Ecto neural progenitor cell (in vitro differentiated cells): ENCODE data around the gene EPHA4.

ENCODE experiments used
- DNase-seq: peaks from one replicate; pipeline ENCODE4 v3.0.0-alpha.2; 2018; ENCODE audit warnings: low spot score

EPHA4 gene

DNA sequence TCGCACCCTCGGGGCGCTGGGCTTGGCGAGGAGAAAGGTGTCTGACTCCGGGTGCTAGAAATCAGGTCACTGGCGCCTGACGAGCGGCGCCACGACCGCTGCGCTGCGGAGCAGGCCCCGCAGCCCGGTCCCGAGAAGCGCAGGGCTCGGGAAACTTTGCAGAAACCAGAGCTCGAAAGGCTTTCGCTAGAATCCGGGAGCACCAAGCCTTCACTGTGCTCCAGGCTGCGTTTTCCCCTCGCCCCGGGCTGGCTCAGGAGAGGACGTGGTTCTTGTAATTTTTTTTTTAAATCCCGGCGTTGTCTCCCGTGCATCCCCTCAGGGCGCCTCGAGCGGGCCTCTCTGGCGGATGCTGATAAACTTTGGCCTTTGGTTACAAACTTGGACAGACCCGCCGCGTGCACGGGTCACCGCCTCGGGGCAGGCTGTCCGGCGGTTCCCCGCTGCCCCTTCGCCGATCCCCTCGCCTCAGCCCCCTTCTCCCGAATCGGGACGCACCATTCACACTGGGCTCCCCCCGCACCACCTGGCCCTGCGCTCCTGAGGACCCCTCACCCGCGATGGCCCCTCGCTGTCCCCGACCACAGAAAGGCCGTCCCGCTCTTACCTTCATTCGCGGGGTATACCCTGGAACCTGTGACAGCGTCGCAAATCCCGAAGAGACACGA lies 419 bp downstream of the EPHA4 start:
- peak; percentile 75 for DNase-seq

DNA sequence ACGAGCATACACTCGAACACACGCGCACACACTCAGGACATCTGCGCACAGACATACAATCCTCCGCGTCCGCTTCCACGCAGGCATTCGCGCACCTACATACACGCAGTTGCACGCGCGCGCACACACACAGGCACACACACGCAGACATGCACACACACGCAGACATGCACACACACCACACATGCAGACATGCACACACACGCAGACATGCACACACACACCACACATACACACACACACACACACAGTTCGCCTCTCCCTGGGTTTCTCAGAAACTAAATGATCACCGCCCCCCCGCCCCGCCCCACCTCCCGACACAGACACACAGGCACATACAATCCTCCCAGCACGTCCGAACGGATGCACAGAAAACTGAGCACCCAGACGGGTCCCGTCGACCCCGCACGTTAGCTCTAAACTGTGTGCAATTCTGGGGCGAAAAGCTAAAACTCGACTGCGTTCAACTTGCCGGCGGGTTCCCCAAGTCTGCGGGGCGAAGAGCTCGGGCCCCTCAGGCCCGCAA lies 1.0 kb downstream of the EPHA4 start:
- peak; percentile 53 for DNase-seq

DNA sequence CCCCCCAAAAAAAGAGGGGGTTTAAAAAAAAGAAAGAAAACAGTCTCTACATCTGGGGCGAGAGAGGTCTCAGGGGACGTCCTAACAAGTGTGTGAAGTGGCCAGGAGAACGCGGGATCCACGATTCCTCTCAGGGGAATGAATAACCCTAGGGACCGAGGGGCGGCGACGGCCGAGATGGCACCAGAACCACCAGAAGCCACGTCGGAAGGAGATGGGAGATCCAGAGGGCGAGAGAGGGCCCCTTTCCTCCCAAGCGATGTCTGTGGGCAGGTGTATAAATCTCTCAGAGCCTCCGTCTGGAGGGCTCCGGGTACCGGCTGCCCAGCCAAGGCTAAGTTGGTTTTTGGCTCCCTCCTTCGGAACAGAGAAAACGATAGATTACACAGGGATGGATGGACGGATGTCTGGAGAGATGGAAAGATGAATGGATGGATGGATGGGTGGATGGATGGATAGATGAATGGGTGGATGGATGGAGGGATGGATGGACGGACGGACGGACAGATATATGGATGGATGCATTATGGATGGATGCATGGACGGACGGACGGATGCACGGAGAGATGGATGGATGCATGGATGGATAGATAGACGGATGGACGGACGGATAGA lies 1.7 kb downstream of the EPHA4 start:
- peak; percentile 62 for DNase-seq

DNA sequence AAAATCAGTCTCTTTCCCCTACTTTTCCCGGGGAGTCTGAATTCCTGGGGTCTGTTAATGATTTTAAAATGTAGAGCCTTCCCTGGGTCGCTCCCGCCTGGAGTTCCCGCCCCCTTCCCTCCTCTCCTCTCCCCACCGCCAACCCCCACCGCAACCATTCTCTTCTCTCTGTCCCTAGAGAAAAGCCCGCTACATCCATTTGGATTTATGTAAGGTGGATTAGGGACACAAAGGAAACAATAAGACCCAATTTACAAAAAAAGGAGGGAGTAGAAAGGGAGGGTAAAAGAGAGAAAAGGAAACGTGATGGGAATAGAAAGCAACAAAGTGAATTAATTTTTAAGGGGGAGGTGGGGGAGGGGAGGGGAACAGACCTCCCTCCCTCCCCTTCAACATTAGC lies 2.2 kb downstream of the EPHA4 start:
- peak; percentile 58 for DNase-seq

DNA sequence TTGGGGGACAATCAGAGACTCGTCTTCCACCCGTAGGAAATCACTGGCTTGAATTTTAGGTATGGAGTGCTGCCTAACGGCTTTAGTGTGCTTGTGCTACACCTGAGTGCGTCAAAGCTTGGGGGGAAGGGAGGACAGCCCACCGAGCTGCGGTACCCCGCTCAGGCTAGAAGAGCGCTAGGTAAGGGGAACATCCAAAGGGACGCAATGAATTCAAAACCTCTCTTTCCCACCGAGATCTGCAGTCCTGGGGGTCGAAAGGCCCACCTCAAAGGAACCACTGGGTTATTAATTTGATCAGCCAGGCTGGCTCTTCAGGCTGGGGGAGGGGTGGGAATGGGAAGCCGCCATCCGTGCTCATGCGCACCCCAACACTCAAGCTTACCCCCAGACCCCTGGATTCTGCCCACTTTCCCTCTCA lies 2.7 kb downstream of the EPHA4 start:
- DNase-seq, result peak; percentile 54

DNA sequence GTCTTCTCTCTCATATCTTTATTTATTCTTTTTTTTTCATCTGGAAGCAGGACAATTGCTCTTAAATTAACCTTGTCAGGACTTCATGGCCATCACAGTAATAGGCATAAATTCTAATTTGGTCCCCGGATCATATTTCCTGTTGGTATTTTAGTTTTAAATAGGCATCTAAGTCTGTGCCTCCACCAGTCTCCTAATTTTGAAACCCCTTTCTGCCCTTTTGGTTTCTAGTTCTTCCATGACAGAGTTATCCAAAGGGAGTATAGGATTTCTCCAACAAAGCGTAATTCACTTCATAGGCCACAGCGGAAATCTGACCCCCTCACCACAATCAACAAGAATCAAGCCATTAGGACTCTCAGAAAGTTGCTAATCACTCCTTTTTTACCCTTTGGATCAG lies 3.8 kb downstream of the EPHA4 start:
- DNase-seq, result no peak

DNA sequence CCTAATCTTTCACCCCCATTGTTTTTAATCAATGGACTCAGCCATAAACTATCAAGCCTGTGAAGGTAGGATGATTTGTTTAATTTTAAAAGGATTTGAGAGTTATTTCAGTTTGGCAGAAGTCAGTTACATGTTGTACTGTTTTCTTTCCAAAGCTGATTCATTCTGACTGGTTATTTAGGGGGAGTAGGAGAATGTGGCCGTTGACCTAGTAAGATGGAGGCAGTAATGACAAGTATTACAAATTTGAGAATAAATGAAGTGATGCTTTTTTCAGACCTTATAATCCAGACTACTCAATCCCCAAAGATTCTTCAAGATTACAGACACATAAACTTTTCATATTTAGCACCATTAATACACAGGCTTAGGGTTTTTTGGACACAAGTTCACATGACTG lies 4.3 kb downstream of the EPHA4 start:
- DNase-seq, result no peak

DNA sequence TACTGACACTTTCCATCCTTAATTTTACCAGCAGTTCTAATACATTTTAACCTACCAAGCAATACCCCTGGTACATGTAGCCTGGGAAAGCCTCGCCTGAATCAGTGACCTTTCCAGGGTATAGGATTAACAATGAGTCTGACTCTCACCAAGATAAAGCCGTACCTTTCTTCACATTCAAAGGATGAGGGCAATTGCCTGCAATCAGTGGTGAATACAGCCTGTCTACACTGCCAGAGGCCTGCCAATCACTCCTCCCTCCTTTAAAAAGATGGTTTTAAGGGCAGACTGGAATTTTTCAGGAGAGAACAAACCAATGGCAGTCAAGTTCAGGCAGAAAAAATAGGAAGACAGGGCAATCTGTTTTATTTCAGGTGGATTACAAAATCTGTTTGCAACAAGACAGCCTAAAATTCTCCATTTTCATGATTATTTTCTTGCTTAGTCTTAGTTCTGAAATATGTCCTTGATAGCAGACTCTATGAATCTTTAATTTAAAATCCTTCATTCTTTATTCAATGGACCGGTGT lies 4.8 kb downstream of the EPHA4 start:
- no peak for DNase-seq

DNA sequence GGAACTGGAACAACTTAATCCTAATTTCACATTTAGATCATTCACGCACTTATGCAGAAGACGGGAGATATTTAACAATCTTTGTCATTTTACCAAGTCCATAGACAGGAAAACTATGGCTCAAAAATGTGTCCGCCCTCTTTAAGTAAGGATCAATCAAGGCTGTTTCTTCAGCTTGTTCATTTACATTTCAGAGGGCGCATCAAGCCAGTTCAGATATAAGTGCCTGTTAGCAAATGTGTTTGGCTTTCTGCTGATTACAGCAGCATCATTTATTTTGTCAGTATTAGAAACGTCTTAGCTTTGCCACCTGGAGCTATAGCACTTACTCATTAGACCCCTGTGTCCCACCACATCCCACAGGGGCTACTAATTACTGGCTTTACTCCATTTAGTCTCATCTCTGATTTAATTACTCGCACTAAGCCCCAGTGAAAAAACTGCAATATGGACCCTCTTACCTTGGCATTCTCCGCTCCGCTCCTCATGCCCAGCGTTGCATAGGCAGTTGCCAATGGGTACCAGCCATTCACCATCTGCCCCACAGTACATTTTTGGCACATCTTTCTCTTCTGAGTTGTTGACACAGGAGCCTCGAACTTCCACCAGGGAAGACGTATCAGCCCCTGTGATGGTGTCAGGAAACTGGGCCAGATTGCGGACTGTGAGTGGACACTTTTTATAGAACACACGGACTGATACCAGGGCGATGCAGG lies 8.7 kb downstream of the EPHA4 start:
- no peak for DNase-seq

DNA sequence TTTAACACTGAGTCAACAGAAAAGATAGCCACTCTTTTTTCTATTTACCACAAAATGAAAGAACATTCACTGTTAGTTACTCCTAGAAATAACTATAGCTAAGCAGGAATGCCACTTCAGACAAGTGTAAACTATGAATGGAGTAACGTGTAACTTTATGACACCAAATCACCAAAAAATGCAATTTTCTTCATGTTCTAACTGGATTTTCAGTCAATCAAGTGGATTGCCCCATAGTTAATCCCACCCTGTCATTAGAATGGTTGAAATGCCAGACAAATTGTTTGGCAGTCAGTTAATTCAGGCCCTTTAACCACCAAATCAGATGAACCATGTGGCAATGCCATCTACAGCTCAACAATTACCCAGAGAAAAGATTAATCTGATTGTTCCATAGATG lies 9.9 kb downstream of the EPHA4 start:
- no peak for DNase-seq

DNA sequence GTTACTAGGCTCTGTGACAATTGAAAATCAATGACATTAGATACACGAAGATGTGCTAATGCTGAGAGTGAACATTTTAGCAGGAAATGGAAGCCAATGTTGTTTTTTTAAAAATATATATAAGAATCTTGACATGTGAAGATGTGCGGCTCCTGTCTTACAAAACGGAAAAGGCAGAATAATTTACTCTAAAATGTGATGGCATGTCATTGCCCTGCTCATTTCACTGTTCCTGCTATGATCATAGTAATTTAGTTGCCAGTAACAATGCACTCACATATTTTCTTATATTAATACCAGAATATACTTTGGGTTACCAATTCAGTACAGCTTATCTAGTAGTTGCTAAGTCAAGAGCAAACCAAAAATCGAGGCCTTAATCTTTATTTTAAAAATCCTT lies 10.3 kb downstream of the EPHA4 start:
- DNase-seq, result no peak

DNA sequence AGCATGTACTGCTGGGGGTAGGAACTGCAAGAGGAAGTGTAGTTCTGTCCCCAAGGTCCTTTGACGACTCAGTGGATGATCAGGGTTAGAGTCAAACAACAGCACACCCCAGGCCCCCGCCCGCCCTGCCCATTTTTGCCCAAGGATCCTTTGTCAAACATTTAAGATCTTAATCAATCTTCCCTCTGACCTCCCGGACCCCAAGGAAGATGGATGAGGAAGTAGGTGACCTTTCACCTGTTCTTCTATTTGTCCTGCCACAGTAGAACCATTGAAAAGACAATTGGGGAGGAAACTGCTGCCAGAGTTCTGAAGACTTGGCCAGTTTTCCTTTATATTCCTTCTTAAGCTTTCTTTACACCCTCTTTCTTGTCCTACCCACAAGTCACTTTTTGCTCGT lies 12.1 kb downstream of the EPHA4 start:
- no peak for DNase-seq

DNA sequence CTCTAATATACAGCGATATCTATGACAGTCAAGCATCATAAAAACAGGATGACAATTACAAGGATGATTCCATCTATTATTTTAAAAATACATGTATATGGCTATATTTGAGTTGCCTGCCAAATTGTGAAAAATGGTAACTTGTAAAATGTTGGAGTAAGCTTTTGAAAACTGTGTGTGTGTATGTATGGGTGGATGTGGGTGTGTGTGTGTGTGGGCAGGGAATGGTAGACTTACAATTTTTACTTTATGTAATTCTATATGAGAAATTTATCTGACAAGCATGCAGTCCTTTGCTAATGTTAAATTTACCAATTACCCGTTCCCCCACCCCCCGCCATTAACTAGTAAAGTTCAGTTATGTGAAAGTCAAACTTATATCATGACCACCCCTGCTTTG lies 14.0 kb downstream of the EPHA4 start:
- no peak for DNase-seq

DNA sequence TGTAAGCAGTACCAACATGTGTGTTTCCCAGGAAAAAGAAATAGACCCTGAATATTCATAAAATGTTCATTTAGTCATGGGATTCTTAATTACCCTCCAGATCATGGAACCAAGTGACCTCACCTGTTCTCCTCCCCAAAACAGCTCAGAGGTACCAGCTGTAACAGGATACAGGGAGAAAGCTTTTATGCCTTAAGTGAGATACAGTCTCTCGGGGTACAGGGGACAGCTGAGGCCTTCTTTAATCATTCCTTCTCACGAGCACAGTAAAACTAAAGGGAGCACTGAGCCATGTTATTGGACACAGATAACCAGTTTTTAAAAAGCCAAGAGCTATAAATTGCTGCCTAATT lies 16.6 kb downstream of the EPHA4 start:
- DNase-seq, result no peak

DNA sequence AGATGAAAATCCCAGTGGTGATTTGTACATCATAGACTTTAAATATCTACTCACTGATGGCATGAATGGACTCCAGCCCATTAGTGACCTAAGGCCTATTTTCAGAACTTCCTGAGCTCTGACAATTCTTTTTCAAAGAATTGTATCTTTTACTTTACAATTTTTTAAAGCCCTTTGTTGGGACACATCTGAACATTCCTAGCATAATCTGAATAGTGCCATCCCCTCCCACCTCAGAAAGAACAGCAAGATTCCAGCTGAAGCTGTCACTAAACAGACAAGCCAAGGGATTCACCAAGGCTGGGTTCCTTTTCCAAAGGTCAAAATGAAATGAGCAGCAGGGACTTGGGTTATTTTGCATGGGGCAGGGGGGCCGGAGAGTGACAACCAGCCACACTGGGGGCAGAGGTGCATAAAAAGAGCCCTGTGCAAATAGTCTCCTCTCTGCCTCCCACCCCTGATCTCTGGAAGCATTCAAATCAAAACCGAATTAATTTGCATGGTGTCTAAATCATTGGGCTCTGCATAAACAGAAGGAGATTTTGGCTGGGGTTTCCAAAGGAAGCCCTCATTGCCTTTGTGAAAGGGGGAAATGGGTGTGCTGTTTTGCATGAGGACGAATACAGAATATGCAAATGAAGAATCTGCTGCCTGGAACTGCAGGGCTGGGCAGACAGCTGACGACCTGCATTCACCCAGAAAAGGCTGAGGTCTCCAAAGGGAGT lies 17.2 kb downstream of the EPHA4 start:
- no peak for DNase-seq

DNA sequence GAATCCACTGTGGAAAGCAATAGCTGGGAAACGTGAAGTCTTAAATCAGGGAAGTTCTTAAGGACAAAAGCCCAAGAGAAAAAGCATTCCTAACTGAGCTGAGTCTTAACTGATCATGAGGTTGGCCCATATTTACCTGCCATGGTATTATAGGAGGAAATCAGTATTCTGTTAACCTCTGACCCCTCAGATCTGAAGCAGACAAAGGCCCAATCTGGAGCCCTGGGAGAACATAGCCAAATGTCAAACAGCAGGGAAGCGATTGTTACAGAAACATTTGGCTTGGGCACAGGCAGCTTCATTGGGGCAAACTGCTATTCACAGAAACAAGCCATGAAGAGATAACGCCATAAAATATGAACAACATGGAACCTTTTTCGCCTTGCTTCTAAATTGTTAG lies 18.8 kb downstream of the EPHA4 start:
- no peak for DNase-seq

DNA sequence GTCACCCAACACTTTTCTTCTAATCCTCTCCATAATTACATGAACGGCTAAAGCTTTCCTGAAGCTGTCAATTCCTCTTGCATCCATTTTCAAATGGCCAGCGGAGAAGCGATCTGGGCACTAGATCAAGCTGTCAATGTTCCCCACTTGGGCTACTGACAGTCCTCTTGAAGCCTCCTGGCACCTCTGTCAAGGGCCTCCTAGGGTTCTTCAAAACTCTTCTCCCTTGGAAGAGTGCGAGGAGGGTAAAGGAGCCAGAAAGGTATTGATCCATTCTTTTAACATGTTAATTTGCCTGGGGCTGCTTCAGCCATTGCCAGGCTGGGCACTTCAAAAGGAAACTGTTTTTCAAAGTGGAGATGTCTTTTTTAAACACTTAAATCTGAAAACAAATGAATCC lies 19.8 kb downstream of the EPHA4 start:
- no peak for DNase-seq

DNA sequence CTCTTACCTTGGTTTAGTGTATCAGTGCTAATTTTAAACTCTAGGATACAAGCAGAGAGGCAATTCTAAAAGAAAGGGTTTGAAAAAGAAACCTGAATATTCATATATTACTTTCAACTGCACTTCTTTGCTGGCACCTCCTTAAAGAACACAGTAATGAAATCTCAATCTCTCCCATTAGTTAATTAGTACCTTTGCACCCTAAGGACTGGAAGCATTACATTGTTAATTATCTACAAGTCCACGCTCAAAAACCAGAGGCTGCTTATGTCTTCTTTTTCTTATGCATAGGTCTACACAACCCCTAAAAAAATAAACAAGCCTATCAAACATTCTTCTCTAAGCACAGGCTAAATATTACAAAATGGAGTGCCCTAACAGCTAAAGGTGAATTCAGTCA lies 20.2 kb downstream of the EPHA4 start:
- no peak for DNase-seq

DNA sequence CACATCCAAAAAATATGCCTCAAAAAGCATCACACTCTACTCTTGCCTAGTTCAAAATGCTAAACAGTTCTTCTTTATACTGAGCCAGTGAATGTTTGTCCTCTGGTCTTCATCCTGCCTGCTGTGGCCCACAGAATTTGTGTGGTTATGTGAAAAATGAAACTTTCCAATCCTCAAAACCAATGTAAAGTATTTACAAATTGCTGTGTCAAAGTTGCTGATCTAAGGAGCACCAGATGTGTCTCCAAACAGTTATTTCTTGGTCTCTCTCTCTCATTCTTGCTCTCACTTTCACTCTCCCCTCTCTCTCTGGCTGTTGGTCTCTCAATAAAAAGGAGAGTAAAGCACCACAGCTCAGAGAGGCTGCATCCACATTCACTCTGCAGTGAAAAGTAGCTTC lies 23.0 kb downstream of the EPHA4 start:
- no peak for DNase-seq

DNA sequence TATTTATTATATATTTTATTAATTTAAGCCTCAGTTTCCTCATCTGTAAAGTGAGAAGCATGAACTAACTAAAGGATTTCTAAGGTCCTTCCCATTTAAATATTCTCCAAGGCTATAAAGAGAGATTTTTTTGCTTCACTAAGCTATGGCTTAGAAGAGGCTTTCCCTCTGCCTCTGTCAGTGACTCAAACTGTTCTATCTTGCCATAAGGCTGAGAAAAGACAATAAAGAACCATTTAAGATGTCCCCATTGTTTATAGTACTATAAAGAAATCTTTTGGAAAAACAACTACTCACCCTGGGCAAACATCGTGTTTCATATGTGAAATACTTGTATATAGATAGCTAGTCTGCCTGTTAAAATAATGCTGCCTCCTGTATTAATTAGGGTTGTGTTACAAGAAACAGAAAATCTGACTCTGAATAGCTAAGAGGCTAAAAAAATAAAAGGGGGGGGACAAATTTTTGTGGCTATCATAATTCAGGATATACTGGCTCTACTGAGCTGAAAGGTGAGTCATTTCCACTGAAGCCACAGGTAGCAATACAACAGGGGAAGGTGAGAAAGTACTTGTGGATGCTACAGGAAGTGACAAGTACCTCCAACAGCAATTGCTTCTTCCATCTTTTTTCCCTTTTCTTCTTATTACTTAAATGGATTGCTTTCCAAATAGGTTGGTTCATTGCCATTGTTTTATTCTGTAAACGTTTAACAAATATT lies 25.4 kb downstream of the EPHA4 start:
- no peak for DNase-seq

DNA sequence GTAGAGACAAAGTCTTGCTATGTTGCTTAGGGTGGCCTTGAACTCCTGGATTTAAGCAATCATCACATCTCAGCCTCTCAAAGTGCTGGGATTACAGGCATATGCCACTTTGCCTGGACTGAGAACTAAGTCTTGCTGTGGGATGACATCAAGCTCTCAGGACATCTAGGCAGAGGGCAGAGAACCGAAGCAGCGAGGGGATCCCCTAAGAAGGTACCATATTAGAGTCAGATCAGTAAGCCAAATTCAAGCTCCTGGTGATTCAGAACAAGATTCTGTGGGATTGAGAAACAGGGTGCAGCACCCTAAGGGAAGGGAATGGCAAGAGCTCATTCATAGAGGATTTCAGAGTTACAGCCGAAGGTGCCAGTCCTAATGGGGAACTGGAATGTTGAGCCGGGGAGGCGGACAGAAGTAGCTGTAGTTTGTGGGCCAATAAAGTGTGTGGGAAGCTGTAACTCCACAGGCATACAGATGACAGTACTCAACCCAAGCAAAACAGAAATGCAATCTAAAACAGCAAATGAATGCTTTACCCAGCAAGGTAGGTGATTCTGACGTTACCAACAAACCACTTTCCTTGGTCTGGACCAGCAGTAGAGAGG lies 30.9 kb downstream of the EPHA4 start:
- DNase-seq, result no peak
